ENCODE results near the gene RNF130. TPM values are rescaled to one million over a fixed set of nuclear protein-coding genes. Genes with fewer than 3 reads are reported as not detected.

The RNF130 gene
- total RNA-seq, 1 experiment from 2014 or later = 31.4 TPM

DNA sequence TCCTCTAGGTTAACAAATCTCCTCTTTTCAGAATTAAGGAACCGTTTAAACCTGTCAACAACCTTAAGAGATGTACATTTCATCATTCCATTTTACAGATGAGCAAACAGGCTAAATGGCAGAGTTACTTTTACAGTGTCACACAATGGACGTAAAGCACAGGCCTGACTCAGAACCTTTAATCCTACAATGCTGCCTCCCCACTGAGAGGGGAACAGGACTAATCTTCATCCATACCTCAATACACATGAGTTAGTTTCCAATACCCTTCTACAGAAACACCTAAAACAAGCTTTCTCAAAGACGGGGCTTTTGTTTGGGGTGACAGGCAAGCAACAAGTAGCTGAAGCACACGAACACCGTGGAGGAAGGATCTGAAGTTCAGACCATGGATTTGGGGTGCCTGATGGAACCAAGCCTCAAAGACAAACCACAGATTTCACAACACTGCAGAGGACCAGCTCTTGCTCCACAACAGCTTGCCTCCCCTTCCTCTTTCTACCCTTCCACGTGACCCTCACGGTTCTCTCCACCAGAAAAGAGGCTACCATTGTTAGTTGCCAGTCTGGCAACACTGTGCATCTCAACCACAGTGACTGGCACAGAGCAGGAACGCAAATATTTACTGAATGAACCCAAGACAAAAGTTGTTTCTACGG, 1.8 kb downstream of the RNF130 start:
- H3K4me3 ChIP-seq (ENCODE audit: low read depth, low read length, poor library complexity, severe bottlenecking) = peak overlapping the region; percentile 70
- H3K4me1 ChIP-seq (ENCODE audit: insufficient read depth, low read length, poor library complexity, severe bottlenecking) = peaks cover 27% of the 10 kb centered on the region
- ChIA-PET POLR2A (ENCODE audit: low non-redundant PET) (no interaction called here), CTCF (interaction anchor here (0.6 kb wide), 1 partner anchor 16 kb away, joined by 4 read pairs; no protein-coding TSS in a partner anchor)
- no peaks in the 10 kb centered on the region for H3K27me3 ChIP-seq (replicated peaks; ENCODE audit: insufficient read depth, low read depth, low read length, poor library complexity)
- no peak for DNase-seq (ENCODE audit: low spot score)
- intact Hi-C loops (cut with micrococcal nuclease; ENCODE audit: unreplicated experiment) = no loop called here
- BruUV-seq (replicated peaks) = no TSS peak
- peaks cover 7% of the 10 kb centered on the region for H3K9me3 ChIP-seq (ENCODE audit: low read depth, low read length, poor library complexity, severe bottlenecking)
- TF ChIP-seq, protein P1, sequence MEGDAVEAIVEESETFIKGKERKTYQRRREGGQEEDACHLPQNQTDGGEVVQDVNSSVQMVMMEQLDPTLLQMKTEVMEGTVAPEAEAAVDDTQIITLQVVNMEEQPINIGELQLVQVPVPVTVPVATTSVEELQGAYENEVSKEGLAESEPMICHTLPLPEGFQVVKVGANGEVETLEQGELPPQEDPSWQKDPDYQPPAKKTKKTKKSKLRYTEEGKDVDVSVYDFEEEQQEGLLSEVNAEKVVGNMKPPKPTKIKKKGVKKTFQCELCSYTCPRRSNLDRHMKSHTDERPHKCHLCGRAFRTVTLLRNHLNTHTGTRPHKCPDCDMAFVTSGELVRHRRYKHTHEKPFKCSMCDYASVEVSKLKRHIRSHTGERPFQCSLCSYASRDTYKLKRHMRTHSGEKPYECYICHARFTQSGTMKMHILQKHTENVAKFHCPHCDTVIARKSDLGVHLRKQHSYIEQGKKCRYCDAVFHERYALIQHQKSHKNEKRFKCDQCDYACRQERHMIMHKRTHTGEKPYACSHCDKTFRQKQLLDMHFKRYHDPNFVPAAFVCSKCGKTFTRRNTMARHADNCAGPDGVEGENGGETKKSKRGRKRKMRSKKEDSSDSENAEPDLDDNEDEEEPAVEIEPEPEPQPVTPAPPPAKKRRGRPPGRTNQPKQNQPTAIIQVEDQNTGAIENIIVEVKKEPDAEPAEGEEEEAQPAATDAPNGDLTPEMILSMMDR (conservative IDR thresholded peaks at IDR 0.05; ENCODE audit: low read depth, low read length) = no peak
- TF ChIP-seq EZH2 (IDR thresholded peaks at IDR 0.05; ENCODE audit: borderline replicate concordance, low read depth, low read length, poor library complexity, severe bottlenecking) = no peak
- H3K27ac ChIP-seq (ENCODE audit: low read depth, low read length, poor library complexity, severe bottlenecking) = no peak overlapping the region
- H3K36me3 ChIP-seq (ENCODE audit: insufficient read depth, low read length, poor library complexity, severe bottlenecking) = no peaks in the 10 kb centered on the region

DNA sequence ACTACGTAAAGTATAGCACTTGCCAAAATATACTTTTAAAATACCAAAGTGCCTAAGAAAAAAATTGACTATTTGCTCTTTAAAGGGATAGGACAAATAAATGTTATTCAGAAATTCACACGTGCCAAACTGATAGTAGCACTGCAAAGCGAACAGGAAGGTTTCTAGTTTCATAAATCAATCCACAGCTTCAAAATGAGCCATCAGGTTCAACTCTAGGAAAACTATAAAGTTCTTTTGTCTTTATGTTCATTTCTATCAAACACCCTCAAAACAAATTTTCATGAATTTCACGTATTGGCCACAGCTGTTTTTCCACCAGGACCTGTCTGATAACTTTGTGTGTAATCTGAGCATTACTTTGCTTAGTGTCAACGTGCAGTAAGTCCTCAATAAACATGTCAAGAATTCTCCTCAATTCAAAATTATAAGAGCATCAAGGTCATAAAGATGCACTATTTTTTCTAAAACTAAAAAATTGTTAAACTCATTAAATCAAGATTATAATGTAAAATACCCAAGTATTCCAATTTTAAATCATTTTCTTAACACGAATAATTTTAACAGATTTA, 3.0 kb downstream of the RNF130 start:
- no peaks in the 10 kb centered on the region for H3K27me3 ChIP-seq (replicated peaks; ENCODE audit: insufficient read depth, low read depth, low read length, poor library complexity)
- no TSS peak for BruUV-seq (replicated peaks)
- H3K9me3 ChIP-seq (ENCODE audit: low read depth, low read length, poor library complexity, severe bottlenecking) = peaks cover 7% of the 10 kb centered on the region
- POLR2A ChIA-PET (ENCODE audit: low non-redundant PET) = interaction anchor here (0.6 kb wide), 1 partner anchor 157 kb away, joined by 3 read pairs; no protein-coding TSS in a partner anchor
- peaks cover 27% of the 10 kb centered on the region for H3K4me1 ChIP-seq (ENCODE audit: insufficient read depth, low read length, poor library complexity, severe bottlenecking)
- TF ChIP-seq EZH2 (IDR thresholded peaks at IDR 0.05; ENCODE audit: borderline replicate concordance, low read depth, low read length, poor library complexity, severe bottlenecking) = no peak
- TF ChIP-seq, protein P1 (conservative IDR thresholded peaks at IDR 0.05; ENCODE audit: low read depth, low read length) = no peak
- DNase-seq (ENCODE audit: low spot score) = no peak
- peak overlapping the region; percentile 18 for H3K27ac ChIP-seq (ENCODE audit: low read depth, low read length, poor library complexity, severe bottlenecking)
- intact Hi-C loops (cut with micrococcal nuclease; ENCODE audit: unreplicated experiment) = no loop called here
- no peak overlapping the region for H3K4me3 ChIP-seq (ENCODE audit: low read depth, low read length, poor library complexity, severe bottlenecking)
- CTCF ChIA-PET = no interaction called here
- no peaks in the 10 kb centered on the region for H3K36me3 ChIP-seq (ENCODE audit: insufficient read depth, low read length, poor library complexity, severe bottlenecking)

DNA sequence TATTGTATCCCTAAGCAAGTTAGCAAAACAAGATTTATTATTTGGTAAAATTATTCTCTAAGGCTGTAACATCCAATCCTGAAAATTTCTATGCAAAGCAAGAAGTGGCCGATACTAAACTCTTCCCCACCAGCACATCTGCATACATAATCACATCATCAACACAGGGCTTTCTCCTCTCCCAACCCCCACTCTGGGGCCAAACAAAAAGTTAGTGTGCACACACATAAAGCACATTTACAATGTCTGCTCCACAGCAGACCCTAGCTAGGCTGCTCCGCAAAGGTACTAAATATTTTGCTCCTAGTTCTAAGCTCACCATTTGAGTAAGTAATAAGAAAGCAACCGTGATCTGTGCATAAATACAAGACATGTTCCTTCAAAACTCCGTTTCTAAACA, 3.6 kb downstream of the RNF130 start:
- H3K36me3 ChIP-seq (ENCODE audit: insufficient read depth, low read length, poor library complexity, severe bottlenecking) = no peaks in the 10 kb centered on the region
- peaks cover 7% of the 10 kb centered on the region for H3K9me3 ChIP-seq (ENCODE audit: low read depth, low read length, poor library complexity, severe bottlenecking)
- TF ChIP-seq, protein P1 (conservative IDR thresholded peaks at IDR 0.05; ENCODE audit: low read depth, low read length) = no peak
- no peak for TF ChIP-seq EZH2 (IDR thresholded peaks at IDR 0.05; ENCODE audit: borderline replicate concordance, low read depth, low read length, poor library complexity, severe bottlenecking)
- intact Hi-C loops (cut with micrococcal nuclease; ENCODE audit: unreplicated experiment) = no loop called here
- H3K4me1 ChIP-seq (ENCODE audit: insufficient read depth, low read length, poor library complexity, severe bottlenecking) = peaks cover 27% of the 10 kb centered on the region
- ChIA-PET POLR2A (ENCODE audit: low non-redundant PET) (no interaction called here), CTCF (no interaction called here)
- no peak overlapping the region for H3K4me3 ChIP-seq (ENCODE audit: low read depth, low read length, poor library complexity, severe bottlenecking)
- no TSS peak for BruUV-seq (replicated peaks)
- peak; percentile 26 for DNase-seq (ENCODE audit: low spot score)
- H3K27me3 ChIP-seq (replicated peaks; ENCODE audit: insufficient read depth, low read depth, low read length, poor library complexity) = no peaks in the 10 kb centered on the region
- peak overlapping the region; percentile 18 for H3K27ac ChIP-seq (ENCODE audit: low read depth, low read length, poor library complexity, severe bottlenecking)

All from A673 (cell line).